ENCODE results near the gene UGGT1.

DNA sequence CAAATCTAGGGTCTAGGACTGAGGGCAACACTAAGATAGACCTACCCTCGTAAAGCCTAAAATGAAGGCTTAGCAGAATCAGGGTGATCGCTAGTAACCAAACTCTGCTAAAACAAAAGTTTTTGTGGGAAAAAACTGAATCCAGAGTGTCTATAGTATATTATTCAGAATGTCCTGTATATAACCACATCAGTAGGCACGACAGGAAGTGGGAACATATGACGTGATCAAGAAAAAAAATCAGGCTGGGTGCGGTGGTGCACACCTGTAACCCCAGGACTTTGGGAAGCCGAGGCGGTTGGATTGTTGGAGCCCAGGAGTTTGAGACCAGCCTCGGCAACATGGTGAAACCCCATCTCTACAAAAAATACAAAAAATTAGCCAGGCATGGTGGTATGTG lies 106.1 kb downstream of the UGGT1 start:
- no peak for TF ChIP-seq POLR2A (IDR thresholded peaks at IDR 0.05)
- TF ChIP-seq CTCF (IDR thresholded peaks at IDR 0.05) = no peak
